Neutrophil (primary cell): ENCODE measurements around the gene SSX4B.
"Not testable (repeated sequence)": the region's sequence is repeated elsewhere in the genome, so short reads cannot be mapped to it uniquely, and the experiment has no call there.

Experiments
- H3K27ac ChIP-seq: fragments of 200-600 bp; sonication (generic); 2 replicates; pipeline ENCODE4 v1.5.1; 2016; ENCODE audit warnings: mild to moderate bottlenecking, moderate library complexity
- H3K27me3 ChIP-seq: fragments of 200-600 bp; sonication (generic); 2 replicates; pipeline ENCODE4 v1.6.0; 2016; ENCODE audit warnings: mild to moderate bottlenecking
- H3K36me3 ChIP-seq: fragments of 200-600 bp; sonication (generic); 2 replicates; pipeline ENCODE4 v1.5.1; 2017
- H3K4me1 ChIP-seq, 2 experiments: fragments of 200-600 bp in 1 of 2; sonication (generic) in 1 of 2; 1 replicate in 1 of 2; 2 replicates in 1 of 2; pipeline versions ENCODE4 v1.5.1 to v1.6.1; 2013 to 2016; ENCODE audit warnings: low read depth in 1 of 2, low read length in 1 of 2, mild to moderate bottlenecking in 1 of 2, moderate library complexity in 1 of 2; ENCODE audit not compliant: control insufficient read depth in 1 of 2, insufficient read depth in 1 of 2
- H3K4me3 ChIP-seq, 2 experiments: fragments of 200-600 bp in 1 of 2; sonication (generic) in 1 of 2; 1 replicate in 1 of 2; 2 replicates in 1 of 2; pipeline ENCODE4 v1.5.1; 2013 to 2016; ENCODE audit warnings: low read depth in 1 of 2, low read length in 1 of 2, mild to moderate bottlenecking in 1 of 2, moderate library complexity in 1 of 2
- H3K9me3 ChIP-seq: fragments of 200-600 bp; sonication (generic); 2 replicates; pipeline ENCODE4 v1.5.1; 2016
- TF ChIP-seq, protein P1 (sequence below): fragments of 200-600 bp; sonication (generic); IDR thresholded peaks from 2 replicates; pipeline ENCODE4 v1.5.1; 2016; ENCODE audit warnings: antibody characterized with exemption

The SSX4B gene

DNA sequence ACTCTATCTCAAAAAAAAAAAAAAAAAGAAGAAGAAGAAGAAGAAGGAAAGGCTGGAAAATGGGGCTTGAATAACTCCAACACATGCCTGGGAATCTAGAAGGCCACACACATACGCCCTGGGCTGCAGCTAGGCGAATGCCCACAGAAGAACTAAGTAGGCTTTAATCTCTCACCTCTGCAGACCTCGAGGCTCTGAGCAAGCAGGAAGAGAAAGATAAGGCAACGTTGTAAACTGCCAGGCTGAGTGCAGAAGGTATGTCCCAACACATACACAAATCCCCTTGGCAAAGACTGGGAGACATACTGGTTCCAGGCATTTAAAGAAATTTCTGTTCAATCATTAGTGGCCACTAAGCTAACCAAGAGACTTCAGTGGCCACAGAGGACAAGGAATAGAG lies 39.9 kb upstream of the SSX4B start:
- Histone ChIP-seq H3K27me3 (no peaks in the 10 kb centered on the region), H3K4me1 (no peaks in the 10 kb centered on the region), H3K4me3 (no peak overlapping the region), H3K27ac (no peak overlapping the region), H3K36me3 (no peaks in the 10 kb centered on the region), H3K9me3 (no peaks in the 10 kb centered on the region)
- TF ChIP-seq, protein P1, sequence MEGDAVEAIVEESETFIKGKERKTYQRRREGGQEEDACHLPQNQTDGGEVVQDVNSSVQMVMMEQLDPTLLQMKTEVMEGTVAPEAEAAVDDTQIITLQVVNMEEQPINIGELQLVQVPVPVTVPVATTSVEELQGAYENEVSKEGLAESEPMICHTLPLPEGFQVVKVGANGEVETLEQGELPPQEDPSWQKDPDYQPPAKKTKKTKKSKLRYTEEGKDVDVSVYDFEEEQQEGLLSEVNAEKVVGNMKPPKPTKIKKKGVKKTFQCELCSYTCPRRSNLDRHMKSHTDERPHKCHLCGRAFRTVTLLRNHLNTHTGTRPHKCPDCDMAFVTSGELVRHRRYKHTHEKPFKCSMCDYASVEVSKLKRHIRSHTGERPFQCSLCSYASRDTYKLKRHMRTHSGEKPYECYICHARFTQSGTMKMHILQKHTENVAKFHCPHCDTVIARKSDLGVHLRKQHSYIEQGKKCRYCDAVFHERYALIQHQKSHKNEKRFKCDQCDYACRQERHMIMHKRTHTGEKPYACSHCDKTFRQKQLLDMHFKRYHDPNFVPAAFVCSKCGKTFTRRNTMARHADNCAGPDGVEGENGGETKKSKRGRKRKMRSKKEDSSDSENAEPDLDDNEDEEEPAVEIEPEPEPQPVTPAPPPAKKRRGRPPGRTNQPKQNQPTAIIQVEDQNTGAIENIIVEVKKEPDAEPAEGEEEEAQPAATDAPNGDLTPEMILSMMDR: no peak

DNA sequence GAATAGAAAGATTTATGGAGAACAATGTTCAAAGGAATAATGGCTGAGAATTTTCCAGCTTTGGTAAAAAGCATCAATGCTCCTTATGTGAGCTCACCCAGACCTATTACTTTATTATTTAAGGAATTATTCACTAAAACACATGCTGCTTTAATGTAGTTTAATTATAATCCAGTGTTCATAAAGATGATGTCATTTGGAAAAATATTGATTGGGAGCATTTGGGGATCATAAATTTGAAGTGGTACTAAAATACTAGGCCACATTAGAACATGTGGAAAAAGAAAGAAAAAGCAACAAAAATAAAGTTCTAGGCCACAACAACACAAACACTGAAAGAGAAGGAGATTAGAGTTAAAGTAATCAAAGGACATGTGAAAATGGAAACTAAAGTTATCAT lies 38.3 kb upstream of the SSX4B start:
- H3K4me3 ChIP-seq: no peak overlapping the region
- no peak overlapping the region for H3K27ac ChIP-seq

DNA sequence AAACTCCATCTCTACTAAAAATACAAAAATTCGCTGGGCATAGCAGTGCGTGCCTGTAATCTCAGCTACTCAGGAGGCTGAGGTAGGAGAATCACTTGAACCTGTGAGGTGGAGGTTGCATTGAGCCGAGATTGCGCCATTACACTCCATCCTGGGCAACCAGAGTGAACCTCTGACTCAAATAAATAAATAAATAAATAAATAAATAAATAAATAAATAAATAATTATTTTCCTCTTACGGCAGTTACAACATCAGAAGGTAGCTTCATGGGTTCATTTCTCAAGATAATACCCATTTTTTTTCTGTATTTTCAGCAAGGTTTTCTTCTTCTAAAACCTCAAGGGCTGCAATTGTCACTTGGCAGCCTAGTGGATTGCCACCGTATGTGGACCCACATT lies 35.4 kb upstream of the SSX4B start:
- not testable (repeated sequence) for H3K4me3 ChIP-seq, H3K4me1 ChIP-seq, H3K36me3 ChIP-seq

More for the DNA sequence above, 38.3 kb upstream of the SSX4B start:
- Histone ChIP-seq H3K9me3 (no peaks in the 10 kb centered on the region), H3K27me3 (no peaks in the 10 kb centered on the region), H3K4me1 (no peaks in the 10 kb centered on the region), H3K36me3 (no peaks in the 10 kb centered on the region)
- TF ChIP-seq, protein P1: no peak

DNA sequence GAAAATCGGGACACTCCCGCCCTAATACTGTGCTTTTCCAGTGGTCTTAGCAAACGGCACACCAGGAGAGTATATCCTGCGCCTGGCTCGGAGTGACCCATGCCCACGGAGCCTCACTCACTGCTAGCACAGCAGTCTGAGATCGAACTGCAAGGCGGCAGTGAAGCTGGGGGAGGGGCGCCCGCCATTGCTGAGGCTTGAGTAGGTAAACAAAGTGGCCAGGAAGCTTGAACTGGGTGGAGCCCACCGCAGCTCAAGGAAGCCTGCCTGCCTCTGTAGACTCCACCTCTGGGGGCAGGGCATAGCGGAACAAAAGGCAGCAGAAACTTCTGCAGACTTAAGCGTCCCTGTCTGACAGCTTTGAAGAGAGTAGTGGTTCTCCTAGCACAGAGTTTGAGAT lies 22.0 kb upstream of the SSX4B start:
- H3K4me3 ChIP-seq, H3K36me3 ChIP-seq, H3K27ac ChIP-seq, H3K4me1 ChIP-seq, H3K9me3 ChIP-seq, H3K27me3 ChIP-seq: not testable (repeated sequence)

More for the DNA sequence above, 35.4 kb upstream of the SSX4B start:
- H3K27ac ChIP-seq, H3K27me3 ChIP-seq, H3K9me3 ChIP-seq: not testable (repeated sequence)

DNA sequence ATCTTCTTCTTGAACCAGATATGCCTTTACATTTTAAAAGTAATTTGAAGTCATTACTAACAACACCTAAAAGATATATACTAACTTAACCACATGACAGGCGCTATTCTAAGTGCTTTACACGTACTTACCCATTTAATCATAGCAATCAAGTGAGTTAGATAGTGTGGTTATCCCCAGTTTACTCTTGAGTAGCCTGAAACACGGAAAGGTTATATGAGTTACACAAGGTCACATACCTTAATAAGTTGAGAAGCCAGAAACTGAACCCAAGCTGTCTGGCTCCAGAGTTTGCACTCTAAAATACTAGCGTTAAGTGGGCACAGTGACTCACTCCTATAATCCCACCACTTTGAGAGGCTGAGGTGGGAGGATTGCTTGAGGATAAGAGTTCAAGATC lies 18.4 kb upstream of the SSX4B start:
- not testable (repeated sequence) for H3K36me3 ChIP-seq, H3K4me3 ChIP-seq, H3K27me3 ChIP-seq, H3K27ac ChIP-seq, H3K9me3 ChIP-seq, H3K4me1 ChIP-seq

DNA sequence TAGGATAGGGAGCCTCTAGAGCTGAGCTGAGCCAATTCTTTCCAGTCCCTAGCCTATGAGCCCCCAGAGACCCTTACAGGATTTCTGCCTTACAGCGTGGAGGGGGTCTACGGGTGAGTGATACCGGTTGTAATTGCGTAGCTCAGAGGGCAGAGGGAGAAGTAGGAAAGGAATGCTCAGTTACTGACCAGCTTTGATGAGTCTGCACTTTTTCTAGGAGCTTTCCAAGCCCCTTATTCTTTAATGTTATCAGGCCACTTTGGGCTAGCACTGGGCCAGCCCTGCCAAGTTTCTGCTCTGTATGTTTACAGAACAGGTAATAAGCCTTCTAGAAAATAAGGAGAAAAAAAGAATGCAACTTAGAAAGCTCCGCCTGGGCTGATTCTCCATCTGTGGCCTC lies 17.8 kb upstream of the SSX4B start:
- H3K27ac ChIP-seq, H3K9me3 ChIP-seq, H3K27me3 ChIP-seq, H3K4me3 ChIP-seq, H3K36me3 ChIP-seq, H3K4me1 ChIP-seq: not testable (repeated sequence)

DNA sequence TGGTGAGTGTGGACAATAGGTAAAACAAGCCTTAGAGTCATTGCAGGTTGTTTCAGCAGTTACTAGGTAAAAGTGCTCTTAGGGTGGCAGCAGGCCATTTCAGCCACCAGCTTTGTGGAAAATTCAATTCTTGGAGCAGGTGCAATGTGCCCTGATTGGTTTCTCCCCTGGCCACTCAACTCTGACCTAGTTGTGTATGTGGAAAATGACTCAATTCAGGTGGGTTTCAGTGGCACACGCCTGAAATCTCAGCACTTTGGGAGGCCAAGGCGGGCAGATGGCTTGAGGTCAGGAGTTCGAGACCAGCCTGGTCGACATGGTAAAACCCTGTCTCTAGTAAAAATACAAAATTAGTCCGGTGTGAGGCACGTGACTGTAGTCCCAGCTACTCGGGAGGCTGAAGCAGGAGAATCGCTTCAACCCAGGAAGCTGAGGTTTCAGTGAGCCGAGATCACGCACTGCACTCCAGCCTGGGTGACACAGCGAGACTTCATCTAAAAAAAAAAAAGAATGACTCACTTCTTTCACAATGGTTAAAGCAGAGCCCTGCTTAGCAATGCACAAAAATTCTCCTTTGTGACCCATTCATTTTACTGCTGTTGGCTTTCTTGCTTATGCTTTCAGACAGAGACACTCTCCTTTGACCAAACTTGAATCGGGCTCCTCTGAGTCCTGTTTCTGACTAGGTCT lies 15.4 kb upstream of the SSX4B start:
- H3K4me3 ChIP-seq, H3K36me3 ChIP-seq, H3K9me3 ChIP-seq, H3K4me1 ChIP-seq, H3K27me3 ChIP-seq, H3K27ac ChIP-seq: not testable (repeated sequence)

DNA sequence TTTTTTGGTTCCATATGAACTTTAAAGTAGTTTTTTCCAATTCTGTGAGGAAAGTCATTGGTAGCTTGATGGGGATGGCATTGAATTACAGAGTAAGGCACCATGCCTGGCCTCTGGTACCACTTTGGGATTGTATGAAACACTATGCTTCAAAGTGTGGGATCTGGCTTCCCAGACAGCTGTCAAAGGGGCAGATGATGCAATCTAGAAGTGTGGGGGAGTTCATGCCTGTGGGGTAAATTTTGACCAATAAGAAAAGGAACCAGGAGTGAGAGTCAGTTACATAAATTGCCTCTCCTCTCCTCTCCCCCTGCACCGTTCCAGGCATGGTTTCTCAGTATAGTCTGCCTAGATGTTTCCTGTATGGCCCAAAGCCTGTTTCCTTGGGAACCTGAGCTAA lies 13.9 kb downstream of the SSX4B start:
- H3K36me3 ChIP-seq, H3K4me3 ChIP-seq, H3K9me3 ChIP-seq, H3K27ac ChIP-seq, H3K4me1 ChIP-seq, H3K27me3 ChIP-seq: not testable (repeated sequence)

DNA sequence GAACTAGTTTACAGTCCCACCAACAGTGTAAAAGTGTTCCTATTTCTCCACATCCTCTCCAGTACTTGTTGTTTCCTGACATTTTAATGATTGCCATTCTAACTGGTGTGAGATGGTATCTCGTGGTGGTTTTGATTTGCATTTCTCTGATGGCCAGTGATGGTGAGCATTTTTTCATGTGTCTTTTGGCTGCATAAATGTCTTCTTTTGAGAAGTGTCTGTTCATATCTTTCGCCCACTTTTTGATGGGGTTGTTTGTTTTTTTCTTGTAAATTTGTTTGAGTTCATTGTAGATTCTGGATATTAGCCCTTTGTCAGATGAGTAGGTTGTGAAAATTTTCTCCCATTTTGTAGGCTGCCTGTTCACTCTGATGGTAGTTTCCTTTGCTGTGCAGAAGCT lies 14.8 kb downstream of the SSX4B start:
- H3K27ac ChIP-seq, H3K4me1 ChIP-seq, H3K4me3 ChIP-seq, H3K9me3 ChIP-seq, H3K36me3 ChIP-seq, H3K27me3 ChIP-seq: not testable (repeated sequence)

DNA sequence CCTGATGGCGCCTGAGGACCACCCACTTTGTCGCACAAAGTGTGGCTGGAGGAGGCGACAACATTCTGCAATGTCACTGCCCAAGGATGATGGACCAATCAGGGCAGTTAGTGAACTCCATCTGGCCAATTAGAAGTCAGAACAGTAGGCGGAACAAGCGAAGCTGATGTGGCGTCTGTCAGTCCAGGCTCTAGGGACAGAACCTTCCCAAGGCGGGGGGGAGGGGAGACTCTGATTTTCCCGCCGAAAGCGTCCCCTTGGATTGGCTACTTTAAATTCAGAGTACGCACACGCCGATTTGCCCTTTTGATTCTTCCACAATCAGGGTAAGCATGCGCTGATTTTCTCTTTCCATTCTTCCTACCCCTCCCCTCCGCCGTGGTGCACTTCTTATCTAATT lies 28.5 kb downstream of the SSX4B start, which contains the start of gene SSX4:
SSX4 (plus strand) TSS at position 301 of the 400 bp plus-strand sequence. CDS start 515 bp downstream, outside the sequence.
- not testable (repeated sequence) for H3K4me1 ChIP-seq, H3K27me3 ChIP-seq, H3K9me3 ChIP-seq, H3K4me3 ChIP-seq, H3K27ac ChIP-seq, H3K36me3 ChIP-seq

DNA sequence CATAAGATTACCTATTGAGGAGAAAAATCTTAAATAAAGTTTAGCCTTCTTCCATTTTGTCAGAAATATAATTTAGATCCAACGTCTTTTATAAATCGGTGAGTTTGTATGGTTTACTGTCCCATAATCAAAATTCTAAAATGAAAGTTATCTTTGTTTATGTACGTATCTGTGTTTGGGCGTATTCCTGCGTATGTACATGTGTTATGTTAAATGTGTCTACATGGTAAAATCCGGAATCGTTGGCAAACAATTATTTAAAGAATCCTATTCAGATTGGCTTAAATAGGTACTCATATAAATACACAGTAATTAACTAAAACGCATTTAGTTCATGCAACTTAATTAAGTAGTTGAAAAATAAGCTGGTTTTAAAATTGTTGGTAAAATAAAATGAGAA lies 41.4 kb downstream of the SSX4B start:
- not testable (repeated sequence) for H3K4me1 ChIP-seq, H3K27me3 ChIP-seq, H3K36me3 ChIP-seq

DNA sequence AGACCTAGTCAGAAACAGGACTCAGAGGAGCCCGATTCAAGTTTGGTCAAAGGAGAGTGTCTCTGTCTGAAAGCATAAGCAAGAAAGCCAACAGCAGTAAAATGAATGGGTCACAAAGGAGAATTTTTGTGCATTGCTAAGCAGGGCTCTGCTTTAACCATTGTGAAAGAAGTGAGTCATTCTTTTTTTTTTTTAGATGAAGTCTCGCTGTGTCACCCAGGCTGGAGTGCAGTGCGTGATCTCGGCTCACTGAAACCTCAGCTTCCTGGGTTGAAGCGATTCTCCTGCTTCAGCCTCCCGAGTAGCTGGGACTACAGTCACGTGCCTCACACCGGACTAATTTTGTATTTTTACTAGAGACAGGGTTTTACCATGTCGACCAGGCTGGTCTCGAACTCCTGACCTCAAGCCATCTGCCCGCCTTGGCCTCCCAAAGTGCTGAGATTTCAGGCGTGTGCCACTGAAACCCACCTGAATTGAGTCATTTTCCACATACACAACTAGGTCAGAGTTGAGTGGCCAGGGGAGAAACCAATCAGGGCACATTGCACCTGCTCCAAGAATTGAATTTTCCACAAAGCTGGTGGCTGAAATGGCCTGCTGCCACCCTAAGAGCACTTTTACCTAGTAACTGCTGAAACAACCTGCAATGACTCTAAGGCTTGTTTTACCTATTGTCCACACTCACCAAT lies 43.9 kb downstream of the SSX4B start:
- H3K27ac ChIP-seq, H3K4me3 ChIP-seq, H3K4me1 ChIP-seq: not testable (repeated sequence)

More for the DNA sequence above, 41.4 kb downstream of the SSX4B start:
- H3K4me3 ChIP-seq, H3K9me3 ChIP-seq, H3K27ac ChIP-seq: not testable (repeated sequence)

More for the DNA sequence above, 43.9 kb downstream of the SSX4B start:
- not testable (repeated sequence) for H3K27me3 ChIP-seq, H3K36me3 ChIP-seq, H3K9me3 ChIP-seq
